GM19099 (cell line): Measurements from ENCODE around the gene KRT38.

ENCODE experiments used
- POLR2A ChIP-seq: IDR thresholded peaks from 3 replicates; pipeline ENCODE4 v1.6.1; 2011; ENCODE audit warnings: low read depth; ENCODE audit not compliant: insufficient read length; ENCODE audit errors: extremely low read depth

KRT38 gene

GRCh38 chr17:41393826-41394225, 47.0 kb downstream of the KRT38 start:
- TF ChIP-seq POLR2A, result no peak

- TF ChIP-seq POLR2A, result no peak
Observed at GRCh38 chr17:41393294-41393693, 47.5 kb downstream of the KRT38 start.

GRCh38 chr17:41392278-41392677, 48.5 kb downstream of the KRT38 start:
- no peak for TF ChIP-seq POLR2A

- no peak for TF ChIP-seq POLR2A
Observed at GRCh38 chr17:41391535-41391934, 49.2 kb downstream of the KRT38 start.

- TF ChIP-seq POLR2A, result no peak
Observed at GRCh38 chr17:41390411-41390938, 50.3 kb downstream of the KRT38 start.

GRCh38 chr17:41387670-41388069, 53.1 kb downstream of the KRT38 start:
- TF ChIP-seq POLR2A, result no peak

- no peak for TF ChIP-seq POLR2A
Observed at GRCh38 chr17:41386227-41386626, 54.6 kb downstream of the KRT38 start.
